ENCODE measurements around the gene NELFCD. TPM values are rescaled to one million over a fixed set of nuclear protein-coding genes. Genes with fewer than 3 reads are reported as not detected.

Gene NELFCD
- total and polyA plus RNA-seq, 9 of the 15 experiments (the other 6 are each of a cell fraction or from before 2014, with no cell fraction given), result 11.7 to 163 (median 96.5) TPM

DNA sequence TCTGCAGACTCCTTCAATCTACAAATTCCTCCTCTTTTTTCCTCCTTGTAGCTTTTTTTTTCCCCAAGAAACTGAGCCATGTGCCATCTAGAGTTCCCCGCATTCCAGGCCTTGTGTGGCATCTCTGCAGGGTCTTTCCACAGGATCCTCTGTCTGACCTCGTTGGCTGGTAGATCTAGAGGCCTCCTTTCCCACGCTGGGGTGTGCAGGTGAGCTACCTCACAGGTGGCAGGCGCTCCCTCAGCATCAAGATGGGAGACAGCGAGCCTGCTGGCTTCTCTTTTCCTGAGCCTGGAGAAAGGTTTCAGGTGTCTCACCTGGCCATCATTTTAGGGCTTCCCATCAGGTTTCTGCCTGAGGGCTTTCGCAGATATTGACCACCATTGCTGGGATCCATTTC lies 9.6 kb upstream of the NELFCD start:
- H3K9me1 ChIP-seq (ENCODE audit: control insufficient read depth, insufficient read depth, low read length), result no peaks in the 10 kb centered on the region
- CTCF ChIA-PET (ENCODE audit: low intra/inter-chr PET ratio), result no interaction called here
- WGBS (ENCODE audit: insufficient coverage, low coverage, missing lambda C conversion rate), result 4% methylated on average over 6 of the region's 6 CpGs
- H3K9ac ChIP-seq (ENCODE audit: insufficient read depth in 1 of 2, low read depth in 2 of 2, low read length in 2 of 2), result no peak overlapping the region
- BruUV-seq (replicated peaks), result no TSS peak
- POLR2A ChIA-PET, result interaction anchor here (0.5 to 2.3 kb wide), 2 partner anchors 13 to 60 kb away, joined by 3 to 17 read pairs; no protein-coding TSS in a partner anchor
- no peaks in the 10 kb centered on the region for H3K9me3 ChIP-seq (replicated peaks; ENCODE audit: control insufficient read depth, insufficient read depth, low read depth, low read length)
- H3K27me3 ChIP-seq (ENCODE audit: control insufficient read depth in 2 of 2, insufficient read depth in 2 of 2, low read length in 2 of 2), result peaks cover 19 to 27% of the 10 kb centered on the region in 2 experiments
- intact Hi-C loops (cut with micrococcal nuclease), result no loop called here
- H3K27ac ChIP-seq (ENCODE audit: extremely low read depth, low read depth, low read length), result no peak overlapping the region
- no peaks in the 10 kb centered on the region for H3K4me1 ChIP-seq (replicated peaks in 1 of 2; ENCODE audit: control insufficient read depth in 2 of 2, insufficient read depth in 2 of 2, low read length in 2 of 2)
- no peaks in the 10 kb centered on the region for H3K79me2 ChIP-seq (ENCODE audit: control insufficient read depth, insufficient read depth, low read length)
- no peaks in the 10 kb centered on the region for H4K20me1 ChIP-seq (replicated peaks; ENCODE audit: control insufficient read depth, insufficient read depth, low read length)
- DNase-seq (ENCODE audit: extremely low read depth in 1 of 4, low spot score in 3 of 4), result no peak
- FAIRE-seq, result no peak
- H2AFZ ChIP-seq (ENCODE audit: low read depth, low read length), result no peak overlapping the region
- no peaks in the 10 kb centered on the region for H3K36me3 ChIP-seq (ENCODE audit: control insufficient read depth, insufficient read depth, low read length)
- no peak overlapping the region for H3K4me2 ChIP-seq (ENCODE audit: insufficient read depth, low read length)
- H3K4me3 ChIP-seq, result no peak overlapping the region
- in situ Hi-C loops (cut with MboI), result loop anchor here (10.0 kb wide), 1 partner anchor 253 kb away; no protein-coding TSS in a partner anchor
- ATAC-seq, result no peak
- TF ChIP-seq PRMT5 (CRISPR knock-in tag; IDR thresholded peaks at IDR 0.05), result no peak
- no peak for TF ChIP-seq TAF15 (IDR thresholded peaks at IDR 0.05; ENCODE audit: low read depth, low read length)
- TF ChIP-seq ZNF165 (CRISPR knock-in tag; IDR thresholded peaks at IDR 0.05; ENCODE audit: borderline replicate concordance), result no peak
- no peak for TF ChIP-seq CREBBP (IDR thresholded peaks at IDR 0.05; ENCODE audit: low read depth, low read length)
- no peak for TF ChIP-seq SRF (CRISPR knock-in tag; IDR thresholded peaks at IDR 0.05)
- TF ChIP-seq, protein P1, sequence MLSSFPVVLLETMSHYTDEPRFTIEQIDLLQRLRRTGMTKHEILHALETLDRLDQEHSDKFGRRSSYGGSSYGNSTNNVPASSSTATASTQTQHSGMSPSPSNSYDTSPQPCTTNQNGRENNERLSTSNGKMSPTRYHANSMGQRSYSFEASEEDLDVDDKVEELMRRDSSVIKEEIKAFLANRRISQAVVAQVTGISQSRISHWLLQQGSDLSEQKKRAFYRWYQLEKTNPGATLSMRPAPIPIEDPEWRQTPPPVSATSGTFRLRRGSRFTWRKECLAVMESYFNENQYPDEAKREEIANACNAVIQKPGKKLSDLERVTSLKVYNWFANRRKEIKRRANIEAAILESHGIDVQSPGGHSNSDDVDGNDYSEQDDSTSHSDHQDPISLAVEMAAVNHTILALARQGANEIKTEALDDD (IDR thresholded peaks at IDR 0.05), result no peak
- TF ChIP-seq, protein P2, sequence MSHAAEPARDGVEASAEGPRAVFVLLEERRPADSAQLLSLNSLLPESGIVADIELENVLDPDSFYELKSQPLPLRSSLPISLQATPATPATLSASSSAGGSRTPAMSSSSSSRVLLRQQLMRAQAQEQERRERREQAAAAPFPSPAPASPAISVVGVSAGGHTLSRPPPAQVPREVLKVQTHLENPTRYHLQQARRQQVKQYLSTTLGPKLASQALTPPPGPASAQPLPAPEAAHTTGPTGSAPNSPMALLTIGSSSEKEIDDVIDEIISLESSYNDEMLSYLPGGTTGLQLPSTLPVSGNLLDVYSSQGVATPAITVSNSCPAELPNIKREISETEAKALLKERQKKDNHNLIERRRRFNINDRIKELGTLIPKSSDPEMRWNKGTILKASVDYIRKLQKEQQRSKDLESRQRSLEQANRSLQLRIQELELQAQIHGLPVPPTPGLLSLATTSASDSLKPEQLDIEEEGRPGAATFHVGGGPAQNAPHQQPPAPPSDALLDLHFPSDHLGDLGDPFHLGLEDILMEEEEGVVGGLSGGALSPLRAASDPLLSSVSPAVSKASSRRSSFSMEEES (CRISPR knock-in tag; IDR thresholded peaks at IDR 0.05), result no peak
- TF ChIP-seq PTBP1 (IDR thresholded peaks at IDR 0.05; ENCODE audit: low read depth, low read length), result no peak
- no peak for TF ChIP-seq JUND (IDR thresholded peaks at IDR 0.05; ENCODE audit: borderline replicate concordance, low read depth, low read length)
- no peak for TF ChIP-seq JUND (tag; IDR thresholded peaks at IDR 0.05; ENCODE audit: borderline replicate concordance, low read depth, low read length)
- no peak for TF ChIP-seq HMG20B (CRISPR knock-in tag; IDR thresholded peaks at IDR 0.05)
- TF ChIP-seq TCF7L2 (IDR thresholded peaks at IDR 0.05; ENCODE audit: low read depth, low read length), result no peak
- no peak for TF ChIP-seq PHF21A (IDR thresholded peaks at IDR 0.05; ENCODE audit: borderline replicate concordance, low read depth)
- no peak for TF ChIP-seq CTBP1 (IDR thresholded peaks at IDR 0.05; ENCODE audit: borderline replicate concordance)
- no peak for TF ChIP-seq TCF3 (CRISPR knock-in tag; IDR thresholded peaks at IDR 0.05)
- no peak for TF ChIP-seq ZNF436 (CRISPR knock-in tag; IDR thresholded peaks at IDR 0.05)
- TF ChIP-seq, protein P3, sequence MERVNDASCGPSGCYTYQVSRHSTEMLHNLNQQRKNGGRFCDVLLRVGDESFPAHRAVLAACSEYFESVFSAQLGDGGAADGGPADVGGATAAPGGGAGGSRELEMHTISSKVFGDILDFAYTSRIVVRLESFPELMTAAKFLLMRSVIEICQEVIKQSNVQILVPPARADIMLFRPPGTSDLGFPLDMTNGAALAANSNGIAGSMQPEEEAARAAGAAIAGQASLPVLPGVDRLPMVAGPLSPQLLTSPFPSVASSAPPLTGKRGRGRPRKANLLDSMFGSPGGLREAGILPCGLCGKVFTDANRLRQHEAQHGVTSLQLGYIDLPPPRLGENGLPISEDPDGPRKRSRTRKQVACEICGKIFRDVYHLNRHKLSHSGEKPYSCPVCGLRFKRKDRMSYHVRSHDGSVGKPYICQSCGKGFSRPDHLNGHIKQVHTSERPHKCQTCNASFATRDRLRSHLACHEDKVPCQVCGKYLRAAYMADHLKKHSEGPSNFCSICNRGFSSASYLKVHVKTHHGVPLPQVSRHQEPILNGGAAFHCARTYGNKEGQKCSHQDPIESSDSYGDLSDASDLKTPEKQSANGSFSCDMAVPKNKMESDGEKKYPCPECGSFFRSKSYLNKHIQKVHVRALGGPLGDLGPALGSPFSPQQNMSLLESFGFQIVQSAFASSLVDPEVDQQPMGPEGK (CRISPR knock-in tag; IDR thresholded peaks at IDR 0.05; ENCODE audit: borderline replicate concordance), result no peak
- TF ChIP-seq GTF2B (IDR thresholded peaks at IDR 0.05; ENCODE audit: extremely low read depth, insufficient read length), result no peak
- no peak for TF ChIP-seq ZNF76 (CRISPR knock-in tag; IDR thresholded peaks at IDR 0.05; ENCODE audit: borderline replicate concordance)
